ENCODE measurements around the gene SORCS1.

SORCS1 gene

DNA sequence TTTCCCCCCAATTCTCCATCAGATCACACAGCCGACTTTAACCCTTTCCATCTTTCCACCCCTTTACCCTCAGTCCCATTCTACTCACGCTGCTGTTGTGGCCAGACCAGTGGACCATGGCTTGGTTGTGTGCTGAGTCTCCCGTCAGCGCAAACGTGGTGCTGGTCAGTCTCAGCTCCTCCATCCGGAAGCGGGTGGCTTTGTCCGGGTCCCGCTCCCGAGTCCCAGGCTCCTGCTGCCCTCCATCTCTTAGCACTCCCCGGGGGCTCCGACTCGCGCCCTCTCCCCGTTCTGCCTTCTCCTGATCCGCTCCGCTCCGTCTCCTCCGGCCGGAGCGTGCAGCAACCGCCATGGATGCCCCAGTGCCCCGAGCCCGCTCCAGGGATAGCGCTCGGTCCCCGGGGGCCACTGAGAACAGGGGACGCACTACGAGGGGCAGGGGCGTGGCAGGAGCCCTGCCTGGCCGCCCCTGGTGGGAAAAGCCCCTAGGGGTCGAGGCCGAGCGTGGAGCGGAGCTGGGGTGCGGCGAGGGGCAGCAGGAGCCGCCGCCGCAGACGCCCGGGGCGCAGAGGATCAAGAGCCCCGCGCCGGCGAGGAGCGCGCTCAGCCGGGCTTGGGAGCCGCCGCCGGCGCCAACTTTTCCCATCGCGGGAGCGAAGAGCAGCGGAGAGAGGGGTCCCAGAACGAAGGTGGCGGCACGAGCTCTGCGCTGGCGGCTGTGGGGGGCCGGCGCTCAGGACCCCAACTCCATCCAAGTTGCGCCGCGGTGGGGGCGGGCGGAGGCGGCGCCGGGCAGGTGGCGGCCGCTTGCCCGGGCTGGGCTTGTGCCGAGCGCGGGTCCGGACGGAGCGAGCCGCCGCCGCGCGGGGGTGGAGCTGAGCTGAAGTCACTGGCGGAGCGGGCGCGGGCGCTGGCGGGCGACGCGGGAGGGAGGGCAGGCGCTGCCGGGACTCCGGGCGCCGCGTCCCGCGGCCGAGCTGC, at the start of gene SORCS1:
TSS of gene SORCS1 (minus strand) at position 826 of the 981 bp plus-strand sequence.
- Histone ChIP-seq H3K27me3 (ENCODE audit: control insufficient read depth in 1 of 2, insufficient read depth in 2 of 2, low read length in 2 of 2) (peaks cover 14 to 31% of the 10 kb centered on the region in 2 donors), H3K9ac (ENCODE audit: low read depth in 1 of 2, low read length in 2 of 2) (no peak within 1 kb of the TSS), H3K9me3 (ENCODE audit: control insufficient read depth in 1 of 2, low read length in 2 of 2) (no peaks in the 10 kb centered on the region), H3K36me3 (ENCODE audit: control insufficient read depth in 1 of 2, insufficient read depth in 2 of 2, low read length in 2 of 2) (no peaks in the 10 kb centered on the region), H3K4me1 (ENCODE audit: control insufficient read depth in 1 of 2, insufficient read depth in 2 of 2, low read length in 2 of 2) (no peaks in the 10 kb centered on the region), H3K27ac (ENCODE audit: low read depth, low read length) (no peak within 1 kb of the TSS), H3K4me3 (ENCODE audit: low read depth in 1 of 2, low read length in 2 of 2) (peak within 1 kb of the TSS in 1 of 2 donors; percentile 7)

DNA sequence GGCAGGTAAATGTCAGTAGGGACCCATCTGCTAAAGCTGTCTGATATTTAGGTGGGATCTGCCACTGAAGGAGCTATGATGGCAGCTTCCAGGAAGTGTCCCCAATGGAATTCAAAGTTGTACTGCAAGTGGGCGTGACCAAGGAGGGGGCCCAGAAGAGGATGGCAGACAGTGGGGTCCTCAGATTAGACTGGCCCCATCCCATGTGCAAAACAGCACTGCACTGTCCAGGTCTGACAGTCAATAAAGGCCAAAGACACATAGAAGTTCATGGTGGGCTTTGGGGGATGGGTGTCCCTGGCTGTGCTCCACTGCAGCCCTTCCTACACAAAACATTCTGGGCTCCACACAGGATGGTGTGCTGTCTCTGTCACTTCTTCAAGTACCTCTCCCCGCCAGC, 49.8 kb upstream of the SORCS1 start:
- peaks cover 0 to 2% of the 10 kb centered on the region in 2 donors for H3K9me3 ChIP-seq (ENCODE audit: control insufficient read depth in 1 of 2, low read length in 2 of 2)
- H3K27me3 ChIP-seq (ENCODE audit: control insufficient read depth in 1 of 2, insufficient read depth in 2 of 2, low read length in 2 of 2) = no peaks in the 10 kb centered on the region
- no peak overlapping the region for H3K4me3 ChIP-seq (ENCODE audit: low read depth in 1 of 2, low read length in 2 of 2)
- no peak overlapping the region for H3K27ac ChIP-seq (ENCODE audit: low read depth, low read length)
- no peak overlapping the region for H3K9ac ChIP-seq (ENCODE audit: low read depth in 1 of 2, low read length in 2 of 2)
- H3K36me3 ChIP-seq (ENCODE audit: control insufficient read depth in 1 of 2, insufficient read depth in 2 of 2, low read length in 2 of 2) = no peaks in the 10 kb centered on the region
- H3K4me1 ChIP-seq (ENCODE audit: control insufficient read depth in 1 of 2, insufficient read depth in 2 of 2, low read length in 2 of 2) = no peaks in the 10 kb centered on the region

DNA sequence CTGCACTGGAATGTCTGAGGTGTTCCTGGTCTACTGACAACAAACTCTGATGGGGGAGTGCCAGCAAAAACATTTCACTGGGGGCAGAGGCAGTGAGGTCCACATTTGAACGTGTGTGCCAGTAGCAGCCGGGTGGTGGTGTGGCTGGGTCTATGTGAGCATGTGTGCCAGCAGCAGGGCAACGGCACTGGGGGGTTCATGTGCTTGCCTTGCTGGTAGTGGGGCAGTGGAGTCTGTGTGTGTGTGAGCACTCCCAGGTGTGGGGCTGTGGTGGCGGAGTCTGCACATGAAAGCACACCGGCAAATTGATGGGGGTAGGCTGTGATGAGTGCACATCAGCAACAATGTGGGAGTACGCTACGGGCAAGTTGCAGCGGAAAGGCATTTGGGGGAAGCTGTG, 49.4 kb upstream of the SORCS1 start:
- no peaks in the 10 kb centered on the region for H3K4me1 ChIP-seq (ENCODE audit: control insufficient read depth in 1 of 2, insufficient read depth in 2 of 2, low read length in 2 of 2)
- H3K9ac ChIP-seq (ENCODE audit: low read depth in 1 of 2, low read length in 2 of 2) = no peak overlapping the region
- no peak overlapping the region for H3K27ac ChIP-seq (ENCODE audit: low read depth, low read length)
- no peak overlapping the region for H3K4me3 ChIP-seq (ENCODE audit: low read depth in 1 of 2, low read length in 2 of 2)
- H3K27me3 ChIP-seq (ENCODE audit: control insufficient read depth in 1 of 2, insufficient read depth in 2 of 2, low read length in 2 of 2) = no peaks in the 10 kb centered on the region
- H3K36me3 ChIP-seq (ENCODE audit: control insufficient read depth in 1 of 2, insufficient read depth in 2 of 2, low read length in 2 of 2) = no peaks in the 10 kb centered on the region
- peaks cover 0 to 2% of the 10 kb centered on the region in 2 donors for H3K9me3 ChIP-seq (ENCODE audit: control insufficient read depth in 1 of 2, low read length in 2 of 2)

DNA sequence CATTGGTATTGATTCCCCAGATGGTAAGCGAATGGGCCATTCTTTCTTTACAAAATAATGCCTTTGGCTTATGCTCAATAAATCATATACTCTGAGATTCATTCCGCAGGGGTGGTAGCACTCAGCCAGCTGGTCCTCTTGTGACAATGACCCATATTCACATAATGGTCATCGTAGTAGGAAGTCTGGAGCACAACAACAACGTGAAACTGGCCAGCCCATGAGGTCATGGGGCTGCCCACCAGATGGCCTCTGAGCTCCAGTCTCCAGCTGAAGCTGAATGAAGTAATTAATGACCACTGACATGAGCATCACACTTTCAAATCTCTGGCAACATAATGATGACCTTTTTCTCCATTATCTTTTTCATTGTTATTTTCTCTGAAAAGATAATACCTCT, 42.3 kb upstream of the SORCS1 start:
- Histone ChIP-seq H3K4me3 (ENCODE audit: low read depth in 1 of 2, low read length in 2 of 2) (no peak overlapping the region), H3K27ac (ENCODE audit: low read depth, low read length) (no peak overlapping the region), H3K4me1 (ENCODE audit: control insufficient read depth in 1 of 2, insufficient read depth in 2 of 2, low read length in 2 of 2) (no peaks in the 10 kb centered on the region), H3K27me3 (ENCODE audit: control insufficient read depth in 1 of 2, insufficient read depth in 2 of 2, low read length in 2 of 2) (no peaks in the 10 kb centered on the region), H3K9ac (ENCODE audit: low read depth in 1 of 2, low read length in 2 of 2) (no peak overlapping the region), H3K36me3 (ENCODE audit: control insufficient read depth in 1 of 2, insufficient read depth in 2 of 2, low read length in 2 of 2) (no peaks in the 10 kb centered on the region), H3K9me3 (ENCODE audit: control insufficient read depth in 1 of 2, low read length in 2 of 2) (no peaks in the 10 kb centered on the region)

DNA sequence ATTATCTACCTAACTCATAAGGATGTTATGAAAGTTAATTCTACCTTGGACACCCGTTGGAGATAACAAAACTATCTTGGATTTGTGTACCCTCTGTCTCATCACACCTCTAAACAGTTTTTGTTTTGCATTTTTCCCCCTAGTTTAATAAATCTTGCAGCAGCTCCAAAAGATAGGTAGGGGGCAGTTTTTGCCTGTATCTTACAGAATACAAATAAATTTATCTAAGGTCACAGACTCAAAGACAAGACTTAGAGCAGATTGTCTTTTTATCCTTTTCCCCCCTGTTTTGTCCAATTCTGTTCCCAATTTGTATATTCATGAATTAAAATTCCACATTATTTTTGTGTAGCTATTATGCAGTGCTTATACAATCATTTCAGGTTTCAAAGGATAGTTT, 5.0 kb upstream of the SORCS1 start:
- Histone ChIP-seq H3K27me3 (ENCODE audit: control insufficient read depth in 1 of 2, insufficient read depth in 2 of 2, low read length in 2 of 2) (peaks cover 3 to 17% of the 10 kb centered on the region in 2 donors), H3K4me3 (ENCODE audit: low read depth in 1 of 2, low read length in 2 of 2) (no peak overlapping the region), H3K4me1 (ENCODE audit: control insufficient read depth in 1 of 2, insufficient read depth in 2 of 2, low read length in 2 of 2) (no peaks in the 10 kb centered on the region), H3K9ac (ENCODE audit: low read depth in 1 of 2, low read length in 2 of 2) (no peak overlapping the region), H3K36me3 (ENCODE audit: control insufficient read depth in 1 of 2, insufficient read depth in 2 of 2, low read length in 2 of 2) (no peaks in the 10 kb centered on the region), H3K27ac (ENCODE audit: low read depth, low read length) (no peak overlapping the region), H3K9me3 (ENCODE audit: control insufficient read depth in 1 of 2, low read length in 2 of 2) (no peaks in the 10 kb centered on the region)

DNA sequence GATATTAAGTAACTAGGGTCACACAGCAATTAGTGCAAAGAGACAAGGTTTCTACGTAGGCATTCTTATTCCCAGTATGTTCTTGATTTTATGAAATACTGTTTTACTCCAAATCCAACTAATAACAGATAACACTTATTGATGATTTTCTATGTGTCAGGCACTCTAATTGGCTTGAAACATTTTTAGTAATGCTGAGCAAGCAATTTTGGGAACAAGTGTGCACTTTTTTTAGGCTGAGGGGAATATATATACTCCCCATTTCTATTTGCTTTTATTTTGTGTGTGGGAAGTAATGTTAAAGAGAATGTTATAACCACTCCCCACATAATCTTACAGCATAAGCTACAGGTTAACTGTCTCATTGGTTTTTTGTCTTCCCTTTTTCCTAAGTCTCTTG, 4.2 kb upstream of the SORCS1 start:
- H3K9me3 ChIP-seq (ENCODE audit: control insufficient read depth in 1 of 2, low read length in 2 of 2) = no peaks in the 10 kb centered on the region
- no peaks in the 10 kb centered on the region for H3K4me1 ChIP-seq (ENCODE audit: control insufficient read depth in 1 of 2, insufficient read depth in 2 of 2, low read length in 2 of 2)
- H3K9ac ChIP-seq (ENCODE audit: low read depth in 1 of 2, low read length in 2 of 2) = no peak overlapping the region
- H3K27ac ChIP-seq (ENCODE audit: low read depth, low read length) = no peak overlapping the region
- H3K27me3 ChIP-seq (ENCODE audit: control insufficient read depth in 1 of 2, insufficient read depth in 2 of 2, low read length in 2 of 2) = peaks cover 8 to 22% of the 10 kb centered on the region in 2 donors
- H3K36me3 ChIP-seq (ENCODE audit: control insufficient read depth in 1 of 2, insufficient read depth in 2 of 2, low read length in 2 of 2) = no peaks in the 10 kb centered on the region
- H3K4me3 ChIP-seq (ENCODE audit: low read depth in 1 of 2, low read length in 2 of 2) = no peak overlapping the region

DNA sequence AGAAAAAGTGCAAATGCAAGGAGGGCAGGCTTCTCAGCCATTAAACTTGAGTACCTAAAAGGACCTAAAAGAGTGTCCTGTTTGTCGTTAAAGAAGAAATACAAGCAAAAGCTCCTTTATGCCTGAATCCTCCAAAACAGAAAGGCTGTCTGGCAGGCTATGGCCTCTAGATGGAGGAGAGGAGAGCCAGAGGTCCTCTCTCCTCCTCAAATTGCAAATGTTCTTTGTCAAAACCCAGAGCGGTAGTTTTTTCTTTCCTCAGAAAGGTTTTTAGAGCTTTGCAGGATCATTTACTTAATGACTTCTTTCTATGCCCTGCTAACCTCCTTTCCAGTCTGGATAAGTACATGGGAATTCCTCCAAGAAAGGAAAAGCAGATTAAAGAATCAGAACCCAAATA, 1.9 kb upstream of the SORCS1 start:
- Histone ChIP-seq H3K9me3 (ENCODE audit: control insufficient read depth in 1 of 2, low read length in 2 of 2) (no peaks in the 10 kb centered on the region), H3K27me3 (ENCODE audit: control insufficient read depth in 1 of 2, insufficient read depth in 2 of 2, low read length in 2 of 2) (peaks cover 14 to 30% of the 10 kb centered on the region in 2 donors), H3K4me1 (ENCODE audit: control insufficient read depth in 1 of 2, insufficient read depth in 2 of 2, low read length in 2 of 2) (no peaks in the 10 kb centered on the region), H3K27ac (ENCODE audit: low read depth, low read length) (no peak overlapping the region), H3K36me3 (ENCODE audit: control insufficient read depth in 1 of 2, insufficient read depth in 2 of 2, low read length in 2 of 2) (no peaks in the 10 kb centered on the region), H3K9ac (ENCODE audit: low read depth in 1 of 2, low read length in 2 of 2) (no peak overlapping the region), H3K4me3 (ENCODE audit: low read depth in 1 of 2, low read length in 2 of 2) (no peak overlapping the region)

DNA sequence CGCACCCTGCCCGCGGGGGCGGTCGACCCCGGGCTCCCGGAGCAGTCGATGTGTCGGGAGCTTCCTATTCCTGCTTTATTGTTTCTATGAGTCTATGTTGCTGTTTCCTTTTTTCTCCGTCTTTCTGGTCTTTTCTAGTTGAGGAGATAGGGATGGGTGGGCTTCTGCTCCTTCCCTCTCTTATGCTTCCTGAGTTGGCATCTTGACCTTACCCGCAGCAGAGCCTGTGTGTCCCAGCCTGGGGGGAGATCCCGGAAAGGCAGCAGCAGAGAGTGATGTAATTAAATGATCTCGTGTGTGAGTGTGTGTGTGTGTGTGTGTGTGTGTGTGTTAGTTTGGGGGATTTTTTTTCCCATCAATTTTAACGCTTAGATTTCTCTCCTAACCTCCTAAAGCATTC, 486 bp upstream of the SORCS1 start:
- Histone ChIP-seq H3K9ac (ENCODE audit: low read depth in 1 of 2, low read length in 2 of 2) (no peak overlapping the region), H3K36me3 (ENCODE audit: control insufficient read depth in 1 of 2, insufficient read depth in 2 of 2, low read length in 2 of 2) (no peaks in the 10 kb centered on the region), H3K27me3 (ENCODE audit: control insufficient read depth in 1 of 2, insufficient read depth in 2 of 2, low read length in 2 of 2) (peaks cover 14 to 30% of the 10 kb centered on the region in 2 donors), H3K4me1 (ENCODE audit: control insufficient read depth in 1 of 2, insufficient read depth in 2 of 2, low read length in 2 of 2) (no peaks in the 10 kb centered on the region), H3K4me3 (ENCODE audit: low read depth in 1 of 2, low read length in 2 of 2) (peak overlapping the region in 1 of 2 donors; percentile 3), H3K27ac (ENCODE audit: low read depth, low read length) (no peak overlapping the region), H3K9me3 (ENCODE audit: control insufficient read depth in 1 of 2, low read length in 2 of 2) (no peaks in the 10 kb centered on the region)

DNA sequence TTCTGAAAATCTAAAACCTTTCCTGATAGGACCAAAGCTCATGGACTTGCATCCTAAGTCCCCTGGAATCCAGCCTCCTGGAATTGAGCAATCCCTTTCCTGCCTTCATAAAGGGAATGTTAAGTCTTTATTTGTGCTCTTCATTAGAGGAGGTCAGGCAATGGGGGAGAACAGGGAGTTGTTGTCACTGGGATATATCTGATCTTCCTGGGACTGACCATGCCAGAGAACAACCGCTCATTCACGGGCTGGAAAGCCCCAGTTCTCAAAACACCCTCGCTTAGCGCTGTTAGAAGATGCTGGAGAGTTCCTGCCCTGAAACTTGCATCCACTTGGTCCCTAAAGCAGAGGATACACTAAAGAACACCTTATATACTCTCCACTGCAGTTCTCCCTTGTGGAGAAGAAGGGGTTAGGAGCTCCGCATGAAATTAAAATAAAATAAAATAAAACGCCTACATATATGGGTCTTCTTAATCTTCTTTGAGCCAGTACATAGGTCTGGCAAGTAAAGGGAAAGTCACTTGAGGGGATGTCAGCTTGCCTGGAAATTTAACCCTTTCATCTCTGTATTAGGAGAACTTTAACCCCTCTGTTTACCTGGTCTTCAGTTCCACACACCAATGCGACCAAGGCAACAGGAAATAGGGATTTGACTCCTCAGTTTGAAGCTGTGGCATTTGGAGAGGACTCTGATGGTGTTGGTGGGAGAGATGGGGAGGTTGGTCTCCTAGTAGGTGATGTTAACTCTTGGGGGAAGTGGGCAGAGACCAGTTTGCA, 1.2 kb downstream of the SORCS1 start:
- no peaks in the 10 kb centered on the region for H3K9me3 ChIP-seq (ENCODE audit: control insufficient read depth in 1 of 2, low read length in 2 of 2)
- no peak overlapping the region for H3K27ac ChIP-seq (ENCODE audit: low read depth, low read length)
- H3K4me1 ChIP-seq (ENCODE audit: control insufficient read depth in 1 of 2, insufficient read depth in 2 of 2, low read length in 2 of 2) = no peaks in the 10 kb centered on the region
- H3K4me3 ChIP-seq (ENCODE audit: low read depth in 1 of 2, low read length in 2 of 2) = peak overlapping the region in 1 of 2 donors; percentile 7
- H3K36me3 ChIP-seq (ENCODE audit: control insufficient read depth in 1 of 2, insufficient read depth in 2 of 2, low read length in 2 of 2) = no peaks in the 10 kb centered on the region
- H3K27me3 ChIP-seq (ENCODE audit: control insufficient read depth in 1 of 2, insufficient read depth in 2 of 2, low read length in 2 of 2) = peaks cover 14 to 33% of the 10 kb centered on the region in 2 donors
- no peak overlapping the region for H3K9ac ChIP-seq (ENCODE audit: low read depth in 1 of 2, low read length in 2 of 2)

DNA sequence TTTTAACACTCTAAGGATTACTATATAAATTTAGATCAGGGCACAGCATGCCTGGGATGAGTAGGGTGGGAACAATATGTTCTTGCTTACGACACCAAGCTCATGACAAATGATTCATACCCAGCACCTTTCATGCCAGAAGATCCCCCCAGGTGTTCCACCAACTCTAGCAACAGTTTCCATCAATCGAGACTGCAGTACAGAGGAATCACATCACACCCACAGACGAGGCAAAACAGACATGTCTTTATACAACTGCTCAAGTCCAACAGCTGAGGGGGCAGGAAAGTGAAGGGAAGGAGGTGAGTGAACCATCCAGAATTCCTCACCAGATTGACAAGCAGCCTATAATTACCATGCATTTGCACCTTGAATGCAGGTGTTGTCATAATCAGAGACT, 3.6 kb downstream of the SORCS1 start:
- Histone ChIP-seq H3K36me3 (ENCODE audit: control insufficient read depth in 1 of 2, insufficient read depth in 2 of 2, low read length in 2 of 2) (no peaks in the 10 kb centered on the region), H3K27ac (ENCODE audit: low read depth, low read length) (no peak overlapping the region), H3K9ac (ENCODE audit: low read depth in 1 of 2, low read length in 2 of 2) (no peak overlapping the region), H3K9me3 (ENCODE audit: control insufficient read depth in 1 of 2, low read length in 2 of 2) (no peaks in the 10 kb centered on the region), H3K4me1 (ENCODE audit: control insufficient read depth in 1 of 2, insufficient read depth in 2 of 2, low read length in 2 of 2) (no peaks in the 10 kb centered on the region), H3K27me3 (ENCODE audit: control insufficient read depth in 1 of 2, insufficient read depth in 2 of 2, low read length in 2 of 2) (peaks cover 14 to 25% of the 10 kb centered on the region in 2 donors), H3K4me3 (ENCODE audit: low read depth in 1 of 2, low read length in 2 of 2) (no peak overlapping the region)
